Bone marrow (tissue), 2 donors: Measurements from ENCODE around the gene COX6A1.
A peak's percentile ranks its signal among the peaks of the same experiment; 100 is the strongest.
"Not testable (repeated sequence)": the region's sequence is repeated elsewhere in the genome, so short reads cannot be mapped to it uniquely, and the experiment has no call there.

Experiments
- DNase-seq, 2 donors: peaks; one replicate each; lab custom pipeline; 2025; lab: John Stamatoyannopoulos, UW

Gene COX6A1

DNA sequence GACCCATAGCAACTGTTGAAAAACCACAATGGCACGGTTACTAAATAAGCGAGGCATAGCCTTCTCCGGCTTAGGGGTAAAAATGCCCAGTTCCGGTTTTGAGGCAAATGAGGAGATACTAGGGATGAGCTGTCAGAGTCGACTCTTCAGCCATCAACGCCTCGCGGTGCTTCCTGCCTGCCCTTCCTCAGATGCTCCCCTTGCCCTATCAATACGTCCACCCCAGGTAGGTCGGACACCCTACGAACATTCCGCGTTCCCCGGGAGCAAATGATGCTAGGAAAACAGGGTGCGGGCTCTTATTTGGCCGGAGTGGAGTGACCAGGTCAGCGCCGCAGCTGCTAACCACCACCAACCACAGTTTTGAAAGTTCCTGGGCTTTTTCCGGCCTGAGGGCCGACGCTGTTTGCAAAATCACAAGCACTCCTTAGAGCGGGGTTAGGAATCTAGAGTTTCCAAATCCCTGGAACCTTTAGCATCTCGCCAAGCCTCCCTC is 30.5 kb downstream of the COX6A1 start:
- peak in 1 of 2 donors; percentile 45 for DNase-seq

DNA sequence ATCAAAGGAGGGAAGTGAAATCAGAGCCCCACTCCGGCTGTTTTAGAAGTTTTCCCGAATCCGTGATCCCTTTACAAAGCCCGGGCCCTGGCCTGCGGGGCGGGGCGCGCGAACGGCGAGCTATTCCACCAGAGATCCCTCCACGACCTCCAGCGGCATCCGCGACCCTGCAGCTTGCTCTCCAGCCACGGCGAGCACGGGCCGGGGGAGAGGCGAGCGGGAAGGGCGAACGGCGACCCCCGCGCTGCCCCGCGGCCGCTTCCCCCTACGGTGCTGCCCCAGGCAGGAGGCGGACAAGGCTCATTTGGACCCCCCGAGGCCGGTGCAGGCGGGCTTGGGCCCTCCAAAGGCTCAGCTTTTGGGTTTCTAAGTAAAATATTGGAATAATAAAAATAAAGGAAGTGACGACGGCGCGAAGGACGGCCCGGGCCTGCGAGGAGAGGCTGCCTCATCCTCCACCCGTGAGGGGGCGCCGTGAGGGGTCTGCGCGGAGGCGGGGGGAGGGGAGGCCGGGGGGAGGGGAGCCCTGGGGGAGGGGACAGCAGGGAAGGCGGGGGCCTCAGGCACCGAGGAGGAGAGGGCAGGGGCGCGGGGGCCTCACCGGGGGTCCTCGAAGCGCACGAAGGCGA is 31.0 kb downstream of the COX6A1 start:
- peak in 1 of 2 donors; percentile 45 for DNase-seq

GRCh38 chr12:120469450-120470149 is 31.7 kb downstream of the COX6A1 start, which contains the start of gene SRSF9:
Gene SRSF9, minus strand, starts transcription at chr12:120469748. Its CDS starts 139 bp downstream, at chr12:120469609.
- peak; percentile 84 to 90 for DNase-seq

- no peak for DNase-seq
Observed at GRCh38 chr12:120470150-120470784, 32.4 kb downstream of the COX6A1 start.

DNA sequence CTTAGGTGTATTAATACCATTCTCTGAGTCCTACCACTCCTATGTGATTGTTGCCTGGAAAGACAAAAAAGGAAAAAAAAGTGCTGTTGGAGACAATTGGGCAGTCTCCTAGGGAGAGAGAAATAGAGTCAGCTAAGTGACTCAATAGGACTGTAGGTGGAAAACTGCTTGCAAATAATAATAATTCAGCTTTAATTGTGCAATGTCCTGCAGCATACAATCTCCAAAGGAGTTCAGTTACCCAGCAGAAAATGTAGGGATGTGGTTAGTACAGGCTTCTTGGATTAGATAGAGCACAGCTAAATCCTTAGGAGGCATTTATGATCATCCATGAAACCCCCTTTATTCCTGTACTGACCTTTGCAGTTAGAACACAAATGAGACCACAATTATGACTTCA is 34.6 kb downstream of the COX6A1 start:
- DNase-seq = no peak

DNA sequence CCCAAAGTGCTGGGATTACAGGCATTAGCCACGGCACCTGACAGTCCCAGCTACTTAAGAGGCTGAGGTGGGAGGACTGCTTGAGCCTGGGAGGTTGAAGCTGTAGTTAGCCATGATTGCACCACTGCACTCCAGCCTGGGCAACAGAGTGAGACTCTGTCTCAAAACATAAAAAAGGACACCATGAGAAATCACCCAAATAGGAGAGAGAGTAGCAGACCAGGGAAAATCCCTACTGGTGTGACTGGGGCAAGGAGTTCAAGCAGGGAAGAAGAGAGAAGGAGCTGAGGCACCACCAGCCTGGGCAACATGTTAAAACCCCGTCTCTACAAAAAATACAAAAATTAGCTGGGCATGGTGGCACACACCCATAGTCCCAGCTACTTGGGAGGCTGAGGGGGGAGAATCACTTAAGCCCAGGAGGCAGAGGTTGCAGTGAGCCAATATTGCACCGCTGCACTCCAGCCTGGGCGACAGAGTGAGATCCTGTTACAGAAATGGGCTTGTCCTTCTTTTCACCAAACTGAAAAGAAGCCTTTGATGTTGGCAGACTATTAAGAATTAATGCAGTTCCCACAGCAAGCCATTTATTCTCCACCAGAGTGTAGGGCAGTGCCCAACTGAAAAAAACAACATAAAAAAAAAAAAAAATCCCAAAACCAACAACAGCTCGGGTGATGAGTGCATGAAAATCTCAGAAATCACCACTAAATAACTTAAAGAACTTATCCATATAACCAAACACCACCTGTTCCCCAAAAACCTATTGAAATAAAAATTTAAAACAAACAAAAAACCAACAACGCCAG is 36.1 kb downstream of the COX6A1 start:
- no peak for DNase-seq

DNA sequence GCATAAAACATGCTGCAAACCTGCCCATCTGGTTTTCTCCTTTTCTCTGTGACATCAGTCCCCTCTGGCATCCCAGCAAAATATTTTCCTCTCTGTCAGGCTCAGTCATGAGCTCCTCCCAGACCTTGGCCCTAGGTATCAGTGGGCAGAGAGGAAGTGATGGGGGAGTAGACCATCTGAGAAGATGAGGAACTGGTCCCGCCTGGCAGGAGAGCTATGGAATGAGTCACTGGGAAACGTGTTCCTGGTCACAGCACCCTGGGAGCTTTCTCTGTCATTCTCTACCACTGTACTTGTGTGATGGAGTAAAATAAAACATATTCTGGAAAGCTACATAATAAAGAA is 36.7 kb downstream of the COX6A1 start:
- peak in 1 of 2 donors; percentile 67 for DNase-seq

- no peak for DNase-seq
Observed at GRCh38 chr12:120475643-120476042, 37.7 kb downstream of the COX6A1 start.

- no peak for DNase-seq
Observed at GRCh38 chr12:120479458-120479857, 41.5 kb downstream of the COX6A1 start.

DNA sequence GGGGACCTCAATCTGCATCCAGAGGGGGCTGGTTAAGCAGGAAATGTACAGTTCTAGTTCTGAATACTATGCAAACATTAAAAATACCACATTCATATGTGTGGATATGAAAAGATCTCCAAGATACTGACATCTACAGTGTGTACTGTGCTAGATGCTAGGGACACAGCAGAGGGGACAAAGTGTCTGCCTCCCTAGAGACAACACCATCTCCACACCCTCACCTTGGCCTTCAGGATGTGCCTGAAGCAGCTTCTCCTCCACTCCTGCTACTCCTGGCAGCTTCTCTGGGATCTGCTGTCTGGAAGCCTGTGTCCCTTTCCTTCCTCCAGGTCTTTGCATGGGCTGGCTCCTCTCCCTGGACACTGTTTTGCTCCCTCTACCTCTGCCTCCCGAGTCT is 42.3 kb downstream of the COX6A1 start:
- no peak for DNase-seq

- no peak for DNase-seq
Observed at GRCh38 chr12:120481022-120481767, 43.3 kb downstream of the COX6A1 start.

DNA sequence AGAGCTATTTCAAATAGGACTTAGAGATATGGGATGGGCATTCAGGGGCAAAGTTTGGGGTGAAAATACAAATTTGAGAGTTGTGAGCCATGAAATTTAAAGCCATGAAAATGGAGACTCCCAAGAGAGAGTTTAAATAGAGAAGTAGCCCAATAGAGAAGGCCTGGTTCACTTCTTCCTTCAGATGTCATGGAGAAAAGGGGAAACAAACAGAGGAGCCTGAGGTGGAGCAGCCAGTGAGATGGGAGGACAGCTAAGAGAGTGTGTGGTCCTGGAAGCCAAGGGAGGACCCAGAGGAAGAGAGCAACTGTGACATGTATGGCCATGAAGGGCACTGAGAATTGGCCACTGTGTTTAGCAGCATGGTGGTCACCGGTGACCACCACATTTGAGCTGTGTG is 45.7 kb downstream of the COX6A1 start:
- no peak for DNase-seq

GRCh38 chr12:120485961-120486881 is 48.3 kb downstream of the COX6A1 start:
- no peak for DNase-seq

GRCh38 chr12:120487552-120487951 is 49.6 kb downstream of the COX6A1 start:
- DNase-seq = not testable (repeated sequence)

GRCh38 chr12:120488057-120488640 is 50.2 kb downstream of the COX6A1 start:
- no peak for DNase-seq

DNA sequence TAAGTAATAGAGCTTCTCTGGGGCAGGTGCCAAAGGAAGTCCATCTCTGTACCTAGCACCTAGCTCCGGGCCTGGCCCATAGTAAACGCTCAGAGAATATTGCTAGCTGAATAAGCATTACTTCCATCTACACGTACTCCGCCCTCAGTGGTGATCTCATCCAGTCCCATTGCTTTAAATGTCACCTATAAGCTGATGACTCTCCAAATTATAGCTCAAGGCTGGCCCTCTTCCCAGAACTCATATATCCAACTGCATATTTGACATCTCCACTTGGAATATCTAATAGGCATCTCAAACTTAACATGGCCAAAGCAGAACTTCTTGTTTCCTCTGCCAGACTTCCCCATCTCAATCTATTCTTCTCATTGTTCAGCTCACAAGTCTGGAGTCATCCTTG is 51.1 kb downstream of the COX6A1 start:
- no peak for DNase-seq

DNA sequence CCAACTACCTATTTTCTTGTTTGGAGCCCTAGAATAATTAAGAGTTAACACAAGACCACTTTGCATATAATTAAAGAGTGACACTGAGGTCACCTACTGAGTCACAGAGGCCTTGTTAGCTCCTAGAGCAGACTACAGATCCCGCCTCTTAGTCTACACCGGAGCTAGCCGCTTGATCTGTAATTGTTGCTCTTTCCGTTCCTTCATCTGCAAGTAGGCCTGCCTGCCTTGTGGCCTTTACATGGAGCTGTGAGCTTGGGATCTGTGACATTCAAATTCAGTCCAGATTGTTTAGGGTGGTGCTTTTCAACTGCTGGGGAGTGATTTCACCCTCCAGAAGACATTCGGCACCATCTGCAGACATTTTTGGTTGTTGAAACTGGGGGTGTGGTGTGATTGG is 52.4 kb downstream of the COX6A1 start:
- no peak for DNase-seq
